ENCODE data around the gene TMEM233. TPM values are rescaled to one million over a fixed set of nuclear protein-coding genes. Genes with fewer than 3 reads are reported as not detected.
A peak's percentile ranks its signal among the peaks of the same experiment; 100 is the strongest.

Gene TMEM233
- total and polyA plus RNA-seq, 9 of the 15 experiments (the other 6 are each of a cell fraction or from before 2014, with no cell fraction given) = 0.04 to 0.17 (median 0.07) TPM; not detected in 2

DNA sequence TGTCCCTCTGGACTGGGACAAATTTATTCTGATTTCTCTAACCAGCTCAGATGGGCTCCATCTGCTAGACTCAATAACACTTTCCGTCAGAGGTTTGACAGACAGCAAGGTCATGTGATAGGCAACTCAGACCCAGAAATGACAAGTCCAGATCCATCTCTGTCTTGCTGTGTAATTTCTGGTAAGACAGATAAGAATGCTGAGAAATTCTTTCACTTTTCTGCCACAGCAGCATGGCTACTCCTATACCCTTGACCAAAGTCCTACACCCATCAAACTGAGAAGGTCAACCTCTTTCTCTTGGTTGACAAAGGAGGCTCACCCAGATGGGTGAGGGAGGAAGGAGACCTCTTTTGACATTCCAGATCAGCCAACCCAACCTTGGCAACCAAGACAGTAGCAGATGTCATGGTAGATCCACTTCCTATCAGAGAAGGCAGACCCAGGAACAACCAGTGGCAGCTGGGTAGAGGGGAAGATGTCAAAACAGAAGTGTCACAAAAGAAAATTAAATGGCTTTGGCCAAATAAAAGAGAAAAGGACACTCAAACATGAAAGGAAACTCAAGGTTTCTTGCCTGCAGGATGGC, 37.5 kb downstream of the TMEM233 start (continued):
- TF ChIP-seq, protein P1, sequence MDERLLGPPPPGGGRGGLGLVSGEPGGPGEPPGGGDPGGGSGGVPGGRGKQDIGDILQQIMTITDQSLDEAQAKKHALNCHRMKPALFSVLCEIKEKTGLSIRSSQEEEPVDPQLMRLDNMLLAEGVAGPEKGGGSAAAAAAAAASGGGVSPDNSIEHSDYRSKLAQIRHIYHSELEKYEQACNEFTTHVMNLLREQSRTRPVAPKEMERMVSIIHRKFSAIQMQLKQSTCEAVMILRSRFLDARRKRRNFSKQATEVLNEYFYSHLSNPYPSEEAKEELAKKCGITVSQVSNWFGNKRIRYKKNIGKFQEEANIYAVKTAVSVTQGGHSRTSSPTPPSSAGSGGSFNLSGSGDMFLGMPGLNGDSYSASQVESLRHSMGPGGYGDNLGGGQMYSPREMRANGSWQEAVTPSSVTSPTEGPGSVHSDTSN (CRISPR knock-in tag; IDR thresholded peaks at IDR 0.05; ENCODE audit: low read depth) = no peak
- TF ChIP-seq, protein P1 (tag; conservative IDR thresholded peaks at IDR 0.05; ENCODE audit: low read depth) = peak; percentile 91
- TF ChIP-seq ZKSCAN3 (CRISPR knock-in tag; IDR thresholded peaks at IDR 0.05) (no peak), MEIS2 (IDR thresholded peaks at IDR 0.05; ENCODE audit: partially characterized antibody) (peak; percentile 89), TAL1 (IDR thresholded peaks at IDR 0.05) (peak; percentile 68), ZNF212 (CRISPR knock-in tag; IDR thresholded peaks at IDR 0.05) (no peak), KDM1A (IDR thresholded peaks at IDR 0.05) (no peak), MCM7 (IDR thresholded peaks at IDR 0.05) (no peak), SMAD4 (CRISPR knock-in tag; conservative IDR thresholded peaks at IDR 0.05) (peak; percentile 51), TOE1 (IDR thresholded peaks at IDR 0.05; ENCODE audit: borderline replicate concordance) (peak; percentile 55; the same call in 1 of the 2 replicates), TOE1 (CRISPR knock-in tag; IDR thresholded peaks at IDR 0.05; ENCODE audit: borderline replicate concordance, low read depth) (no peak), MTA2 (IDR thresholded peaks at IDR 0.05; ENCODE audit: low read depth) (0 out of 2 replicates have a peak, but pooled peaks have one; percentile 9)
- TF ChIP-seq, protein P2, sequence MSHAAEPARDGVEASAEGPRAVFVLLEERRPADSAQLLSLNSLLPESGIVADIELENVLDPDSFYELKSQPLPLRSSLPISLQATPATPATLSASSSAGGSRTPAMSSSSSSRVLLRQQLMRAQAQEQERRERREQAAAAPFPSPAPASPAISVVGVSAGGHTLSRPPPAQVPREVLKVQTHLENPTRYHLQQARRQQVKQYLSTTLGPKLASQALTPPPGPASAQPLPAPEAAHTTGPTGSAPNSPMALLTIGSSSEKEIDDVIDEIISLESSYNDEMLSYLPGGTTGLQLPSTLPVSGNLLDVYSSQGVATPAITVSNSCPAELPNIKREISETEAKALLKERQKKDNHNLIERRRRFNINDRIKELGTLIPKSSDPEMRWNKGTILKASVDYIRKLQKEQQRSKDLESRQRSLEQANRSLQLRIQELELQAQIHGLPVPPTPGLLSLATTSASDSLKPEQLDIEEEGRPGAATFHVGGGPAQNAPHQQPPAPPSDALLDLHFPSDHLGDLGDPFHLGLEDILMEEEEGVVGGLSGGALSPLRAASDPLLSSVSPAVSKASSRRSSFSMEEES (CRISPR knock-in tag; IDR thresholded peaks at IDR 0.05) = peak; percentile 80
- TF ChIP-seq, protein P3, sequence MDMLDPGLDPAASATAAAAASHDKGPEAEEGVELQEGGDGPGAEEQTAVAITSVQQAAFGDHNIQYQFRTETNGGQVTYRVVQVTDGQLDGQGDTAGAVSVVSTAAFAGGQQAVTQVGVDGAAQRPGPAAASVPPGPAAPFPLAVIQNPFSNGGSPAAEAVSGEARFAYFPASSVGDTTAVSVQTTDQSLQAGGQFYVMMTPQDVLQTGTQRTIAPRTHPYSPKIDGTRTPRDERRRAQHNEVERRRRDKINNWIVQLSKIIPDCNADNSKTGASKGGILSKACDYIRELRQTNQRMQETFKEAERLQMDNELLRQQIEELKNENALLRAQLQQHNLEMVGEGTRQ (CRISPR knock-in tag; IDR thresholded peaks at IDR 0.05) = peak; percentile 55
- TF ChIP-seq, protein P4, sequence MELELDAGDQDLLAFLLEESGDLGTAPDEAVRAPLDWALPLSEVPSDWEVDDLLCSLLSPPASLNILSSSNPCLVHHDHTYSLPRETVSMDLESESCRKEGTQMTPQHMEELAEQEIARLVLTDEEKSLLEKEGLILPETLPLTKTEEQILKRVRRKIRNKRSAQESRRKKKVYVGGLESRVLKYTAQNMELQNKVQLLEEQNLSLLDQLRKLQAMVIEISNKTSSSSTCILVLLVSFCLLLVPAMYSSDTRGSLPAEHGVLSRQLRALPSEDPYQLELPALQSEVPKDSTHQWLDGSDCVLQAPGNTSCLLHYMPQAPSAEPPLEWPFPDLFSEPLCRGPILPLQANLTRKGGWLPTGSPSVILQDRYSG (tag; conservative IDR thresholded peaks at IDR 0.05; ENCODE audit: low read depth) = 0 out of 2 replicates have a peak, but pooled peaks have one; percentile 30

All from K562 (cell line).